ENCODE data around the gene FUT7.

The FUT7 gene

DNA sequence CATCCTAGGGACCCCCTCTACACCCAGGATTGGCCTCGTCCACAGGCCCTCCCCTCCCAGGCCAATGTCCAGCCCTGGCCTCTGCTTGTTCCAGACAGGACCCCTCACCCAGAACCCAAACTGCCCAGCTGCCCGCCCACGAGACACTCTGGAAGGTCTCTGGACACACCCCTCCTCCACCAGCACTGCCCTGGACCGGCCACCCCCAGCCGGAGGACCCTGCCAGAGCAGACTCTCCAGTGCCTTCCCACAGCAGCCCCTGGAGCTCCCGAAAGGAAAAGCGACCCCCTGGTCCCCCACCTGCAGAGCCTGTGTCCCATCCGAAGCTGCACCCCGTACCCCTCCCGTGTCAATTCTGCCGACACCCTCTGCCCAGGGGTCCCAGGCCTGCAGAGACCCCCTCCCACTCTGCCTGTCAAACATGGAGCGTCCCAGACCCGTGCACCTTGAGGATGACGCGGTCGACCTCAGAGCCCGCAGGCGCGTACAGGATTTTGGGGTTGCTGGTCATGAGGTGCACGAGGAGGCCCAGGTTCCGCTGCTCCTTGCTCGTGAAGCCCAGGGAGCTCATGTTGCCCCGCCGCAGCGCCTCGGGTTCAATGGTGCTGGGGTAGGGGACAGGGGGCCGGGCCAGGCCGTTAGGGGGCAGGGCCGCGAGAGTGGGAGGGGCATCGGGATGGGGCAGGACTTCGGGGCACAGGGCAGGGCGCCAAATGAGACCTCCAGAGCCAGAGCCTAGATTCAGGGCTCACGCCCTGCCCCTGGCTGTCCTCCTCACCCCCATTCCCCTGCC lies 11.8 kb downstream of the FUT7 start:
- Histone ChIP-seq H3K9me3 (ENCODE audit: low read depth, low read length) (no peaks in the 10 kb centered on the region), H3K4me3 (no peak overlapping the region), H3K9ac (ENCODE audit: insufficient read length) (no peak overlapping the region), H3K27ac (no peak overlapping the region), H3K36me3 (ENCODE audit: insufficient read depth, low read length) (no peaks in the 10 kb centered on the region)
- TF ChIP-seq POLR2AphosphoS5 (IDR thresholded peaks at IDR 0.05; ENCODE audit: borderline replicate concordance, low read depth, low read length) = no peak
- TF ChIP-seq FOXP2 (optimal IDR thresholded peaks at IDR 0.05; ENCODE audit: control extremely low read depth, extremely low read length, insufficient read depth) = no peak
- TF ChIP-seq EZH2 (IDR thresholded peaks at IDR 0.05) = no peak
- DNase-seq (ENCODE audit: low read depth, low spot score) = no peak

DNA sequence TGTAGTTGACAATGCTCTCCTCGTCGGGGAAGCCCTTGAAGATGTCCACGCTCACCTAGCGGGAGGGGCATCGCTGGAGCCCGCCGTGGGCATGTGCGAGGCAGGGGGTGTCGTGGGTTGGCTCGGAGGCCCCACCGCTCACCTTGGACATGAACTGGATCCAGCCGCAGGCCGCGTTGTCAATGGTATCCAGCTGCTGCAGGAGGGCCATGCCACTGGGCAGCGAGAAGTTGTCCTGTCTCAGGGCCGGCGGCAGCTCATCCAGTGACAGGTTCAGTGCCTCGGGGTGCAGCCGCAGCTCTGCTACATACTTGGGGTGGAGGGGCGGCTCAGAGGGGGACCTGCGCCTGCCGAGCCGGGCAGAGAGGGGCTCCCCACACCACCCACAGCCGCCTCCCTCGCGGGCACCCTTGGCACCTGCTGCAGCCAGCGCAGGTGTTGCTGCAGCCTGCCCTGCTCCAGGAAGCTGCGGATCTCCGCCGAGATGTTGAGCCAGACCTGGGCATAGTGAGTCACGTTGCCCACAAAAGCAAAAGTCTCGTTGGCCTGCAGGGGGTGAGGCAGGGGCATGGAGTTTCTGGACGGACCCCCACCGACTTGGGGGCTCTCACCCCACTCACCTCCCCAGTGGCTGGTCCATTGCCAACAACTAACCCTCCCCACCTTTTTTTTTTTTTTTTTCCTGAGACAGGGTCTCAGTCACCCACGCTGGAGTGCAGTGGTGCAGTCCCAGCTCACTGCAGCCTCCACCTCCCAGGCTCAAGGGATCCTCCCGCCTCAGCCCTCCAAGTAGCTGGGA lies 12.9 kb downstream of the FUT7 start:
- Histone ChIP-seq H3K9me3 (ENCODE audit: low read depth, low read length) (no peaks in the 10 kb centered on the region), H3K27ac (no peak overlapping the region), H3K36me3 (ENCODE audit: insufficient read depth, low read length) (no peaks in the 10 kb centered on the region), H3K9ac (ENCODE audit: insufficient read length) (no peak overlapping the region), H3K4me3 (no peak overlapping the region)
- DNase-seq (ENCODE audit: low read depth, low spot score) = no peak
- TF ChIP-seq FOXP2 (optimal IDR thresholded peaks at IDR 0.05; ENCODE audit: control extremely low read depth, extremely low read length, insufficient read depth) = no peak
- no peak for TF ChIP-seq EZH2 (IDR thresholded peaks at IDR 0.05)
- TF ChIP-seq POLR2AphosphoS5 (IDR thresholded peaks at IDR 0.05; ENCODE audit: borderline replicate concordance, low read depth, low read length) = no peak

DNA sequence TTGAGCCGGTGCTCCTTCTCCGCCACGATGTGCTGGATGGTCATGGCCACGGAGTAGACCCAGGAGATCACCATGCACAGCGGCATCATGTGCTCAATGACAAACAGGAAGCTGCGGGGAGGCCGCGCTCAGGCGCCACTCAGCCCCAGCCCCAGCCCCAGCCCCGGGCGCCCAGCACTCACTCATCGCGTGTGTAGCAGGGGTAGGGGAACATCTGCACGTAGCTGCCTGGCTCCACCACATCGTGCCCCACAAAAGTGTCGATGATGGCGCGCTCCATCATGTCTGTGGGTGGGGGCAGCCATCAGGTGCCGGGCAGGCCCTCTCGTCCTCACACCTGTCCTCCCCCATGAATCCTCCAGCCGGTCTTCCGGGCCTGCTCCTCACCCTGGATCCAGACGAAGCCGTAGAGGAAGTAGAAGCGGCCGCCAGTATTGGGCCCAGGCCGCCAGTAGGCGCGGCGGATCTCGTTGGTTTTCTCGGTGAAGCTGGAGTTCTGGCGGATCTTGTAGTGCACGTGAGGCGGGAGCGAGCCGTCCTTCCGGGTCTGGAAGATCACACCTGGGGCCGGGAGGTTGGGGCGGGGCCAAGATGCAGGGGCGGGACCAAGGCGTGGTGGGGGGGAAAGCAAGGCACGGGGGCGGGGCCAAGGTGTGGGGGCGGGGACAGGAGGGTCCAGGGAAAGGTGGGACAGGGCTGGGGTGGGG lies 13.9 kb downstream of the FUT7 start:
- Histone ChIP-seq H3K27ac (no peak overlapping the region), H3K36me3 (ENCODE audit: insufficient read depth, low read length) (no peaks in the 10 kb centered on the region), H3K9me3 (ENCODE audit: low read depth, low read length) (no peaks in the 10 kb centered on the region), H3K9ac (ENCODE audit: insufficient read length) (no peak overlapping the region), H3K4me3 (no peak overlapping the region)
- no peak for DNase-seq (ENCODE audit: low read depth, low spot score)
- TF ChIP-seq EZH2 (IDR thresholded peaks at IDR 0.05) = no peak
- no peak for TF ChIP-seq FOXP2 (optimal IDR thresholded peaks at IDR 0.05; ENCODE audit: control extremely low read depth, extremely low read length, insufficient read depth)
- TF ChIP-seq POLR2AphosphoS5 (IDR thresholded peaks at IDR 0.05; ENCODE audit: borderline replicate concordance, low read depth, low read length) = no peak

DNA sequence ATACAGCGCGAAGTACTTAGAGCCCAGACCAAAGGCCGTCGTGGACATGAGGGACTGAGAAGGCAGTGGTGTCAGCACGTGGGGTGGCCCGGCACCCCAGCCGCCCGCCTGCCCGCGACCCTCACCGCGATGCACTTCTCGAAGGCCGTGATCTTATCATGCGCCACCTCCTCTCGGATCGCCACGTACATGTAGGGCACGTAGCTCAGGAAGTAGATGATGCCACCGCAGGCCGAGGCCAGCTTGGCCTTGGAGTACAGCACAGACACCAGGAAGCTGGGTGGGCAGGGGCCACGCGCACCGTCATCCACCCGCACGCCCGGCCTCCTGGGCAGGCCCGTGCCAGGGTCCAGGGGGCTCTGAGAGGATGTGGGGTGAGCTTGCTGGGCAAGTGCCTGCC lies 14.8 kb downstream of the FUT7 start:
- TF ChIP-seq EZH2 (IDR thresholded peaks at IDR 0.05) (no peak), FOXP2 (optimal IDR thresholded peaks at IDR 0.05; ENCODE audit: control extremely low read depth, extremely low read length, insufficient read depth) (no peak), POLR2AphosphoS5 (IDR thresholded peaks at IDR 0.05; ENCODE audit: borderline replicate concordance, low read depth, low read length) (no peak)
- H3K27ac ChIP-seq = no peak overlapping the region

DNA sequence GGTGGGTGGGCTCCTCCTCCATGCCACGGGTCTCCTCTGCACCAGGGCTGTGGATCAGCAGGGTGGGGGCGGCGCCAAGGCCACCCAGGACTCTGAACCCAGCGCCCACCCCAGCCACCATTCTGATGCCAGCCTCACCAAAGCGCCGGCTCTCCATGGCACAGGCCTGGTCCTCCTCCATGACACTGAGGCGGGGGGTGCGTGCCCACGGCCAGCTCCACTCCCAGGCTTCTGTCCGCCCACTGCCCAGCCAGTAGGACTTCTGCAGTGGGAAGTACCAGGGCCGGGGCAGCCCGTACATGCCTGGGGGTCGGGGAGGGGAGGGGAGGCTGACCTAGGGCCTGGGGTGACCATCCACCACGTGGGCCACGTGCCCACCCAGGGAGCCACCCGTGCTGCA lies 15.5 kb downstream of the FUT7 start:
- Histone ChIP-seq H3K27ac (no peak overlapping the region), H3K36me3 (ENCODE audit: insufficient read depth, low read length) (no peaks in the 10 kb centered on the region), H3K9me3 (ENCODE audit: low read depth, low read length) (no peaks in the 10 kb centered on the region), H3K9ac (ENCODE audit: insufficient read length) (no peak overlapping the region), H3K4me3 (no peak overlapping the region)
- TF ChIP-seq EZH2 (IDR thresholded peaks at IDR 0.05) = no peak
- TF ChIP-seq FOXP2 (optimal IDR thresholded peaks at IDR 0.05; ENCODE audit: control extremely low read depth, extremely low read length, insufficient read depth) = no peak
- TF ChIP-seq POLR2AphosphoS5 (IDR thresholded peaks at IDR 0.05; ENCODE audit: borderline replicate concordance, low read depth, low read length) = no peak
- DNase-seq (ENCODE audit: low read depth, low spot score) = no peak

More for the DNA sequence above, 14.8 kb downstream of the FUT7 start:
- Histone ChIP-seq H3K9ac (ENCODE audit: insufficient read length) (no peak overlapping the region), H3K36me3 (ENCODE audit: insufficient read depth, low read length) (no peaks in the 10 kb centered on the region), H3K4me3 (no peak overlapping the region), H3K9me3 (ENCODE audit: low read depth, low read length) (no peaks in the 10 kb centered on the region)
- no peak for DNase-seq (ENCODE audit: low read depth, low spot score)

DNA sequence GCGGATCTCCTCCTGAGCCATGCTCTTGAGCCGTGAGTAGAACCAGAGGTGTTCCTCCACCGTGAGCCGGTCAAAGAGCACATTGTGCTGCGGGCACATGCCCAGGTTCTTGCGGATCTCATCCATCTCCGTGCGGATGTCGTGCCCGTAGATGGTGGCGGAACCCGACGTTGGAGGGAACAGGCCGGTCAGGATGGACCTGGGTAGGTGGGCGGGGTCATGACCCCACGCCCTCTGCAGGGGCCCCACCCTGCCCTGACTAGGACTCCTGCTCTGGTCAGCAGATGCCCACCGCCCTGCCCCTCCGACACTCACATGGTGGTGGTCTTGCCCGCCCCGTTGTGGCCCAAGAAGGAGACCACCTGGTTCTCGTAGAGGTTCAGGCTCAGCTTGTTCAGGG lies 15.9 kb downstream of the FUT7 start:
- H3K27ac ChIP-seq = no peak overlapping the region
- H3K9me3 ChIP-seq (ENCODE audit: low read depth, low read length) = no peaks in the 10 kb centered on the region
- DNase-seq (ENCODE audit: low read depth, low spot score) = no peak
- H3K4me3 ChIP-seq = no peak overlapping the region
- H3K9ac ChIP-seq (ENCODE audit: insufficient read length) = no peak overlapping the region
- no peaks in the 10 kb centered on the region for H3K36me3 ChIP-seq (ENCODE audit: insufficient read depth, low read length)
- TF ChIP-seq EZH2 (IDR thresholded peaks at IDR 0.05) = no peak
- no peak for TF ChIP-seq FOXP2 (optimal IDR thresholded peaks at IDR 0.05; ENCODE audit: control extremely low read depth, extremely low read length, insufficient read depth)
- TF ChIP-seq POLR2AphosphoS5 (IDR thresholded peaks at IDR 0.05; ENCODE audit: borderline replicate concordance, low read depth, low read length) = no peak

DNA sequence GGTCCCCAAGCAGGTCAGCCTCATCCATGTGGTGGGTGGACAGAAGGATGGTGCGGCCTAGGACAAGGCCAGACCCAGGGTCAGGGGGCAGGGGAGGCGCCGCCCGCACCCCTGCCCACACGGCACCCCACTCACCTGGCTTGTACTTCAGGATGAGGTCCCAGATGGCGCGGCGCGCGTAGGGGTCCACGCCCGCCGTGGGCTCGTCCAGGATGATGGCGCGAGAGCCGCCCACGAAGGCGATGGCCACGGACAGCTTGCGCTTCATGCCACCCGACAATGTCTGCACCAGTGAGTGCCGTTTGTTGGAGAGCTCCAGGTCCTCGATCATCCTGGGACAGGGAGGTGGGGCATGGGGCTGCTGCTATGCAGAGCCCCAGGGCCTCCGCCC lies 16.4 kb downstream of the FUT7 start:
- Histone ChIP-seq H3K36me3 (ENCODE audit: insufficient read depth, low read length) (no peaks in the 10 kb centered on the region), H3K4me3 (no peak overlapping the region), H3K9me3 (ENCODE audit: low read depth, low read length) (no peaks in the 10 kb centered on the region), H3K9ac (ENCODE audit: insufficient read length) (no peak overlapping the region), H3K27ac (no peak overlapping the region)
- TF ChIP-seq EZH2 (IDR thresholded peaks at IDR 0.05) (no peak), FOXP2 (optimal IDR thresholded peaks at IDR 0.05; ENCODE audit: control extremely low read depth, extremely low read length, insufficient read depth) (no peak), POLR2AphosphoS5 (IDR thresholded peaks at IDR 0.05; ENCODE audit: borderline replicate concordance, low read depth, low read length) (no peak)
- no peak for DNase-seq (ENCODE audit: low read depth, low spot score)
